GM19328 (cell line): ENCODE measurements around the gene SCLT1.

ENCODE experiments used
- ATAC-seq: cut with Tn5 transposase; IDR thresholded peaks from one replicate; pipeline ENCODE4 v1.9.1; 2021; ENCODE audit warnings: mild to moderate bottlenecking, moderate library complexity; ENCODE audit not compliant: unreplicated experiment

SCLT1 gene

DNA sequence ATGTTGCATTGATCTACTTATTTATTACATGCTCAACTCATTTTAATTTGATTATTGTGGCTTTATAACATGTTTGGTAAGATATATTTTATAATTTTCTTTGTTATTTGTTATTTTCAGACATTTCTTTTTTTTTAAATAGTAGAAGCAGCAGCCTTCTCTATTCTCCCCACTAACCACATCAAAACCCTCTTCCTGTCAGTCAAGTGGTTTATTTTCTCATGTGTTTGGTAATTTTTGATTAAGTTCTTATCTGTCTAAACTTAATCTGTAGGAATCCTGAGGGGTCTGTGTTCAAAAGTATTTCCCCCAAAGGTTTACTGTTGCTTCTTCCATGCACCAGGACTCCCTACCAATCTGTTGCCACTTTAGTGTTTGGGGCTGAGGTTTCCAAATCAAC lies 131.9 kb downstream of the SCLT1 start:
- no peak for ATAC-seq

GRCh38 chr4:128958194-128958593 lies 135.1 kb downstream of the SCLT1 start:
- no peak for ATAC-seq

GRCh38 chr4:128957459-128957858 lies 135.9 kb downstream of the SCLT1 start:
- no peak for ATAC-seq

DNA sequence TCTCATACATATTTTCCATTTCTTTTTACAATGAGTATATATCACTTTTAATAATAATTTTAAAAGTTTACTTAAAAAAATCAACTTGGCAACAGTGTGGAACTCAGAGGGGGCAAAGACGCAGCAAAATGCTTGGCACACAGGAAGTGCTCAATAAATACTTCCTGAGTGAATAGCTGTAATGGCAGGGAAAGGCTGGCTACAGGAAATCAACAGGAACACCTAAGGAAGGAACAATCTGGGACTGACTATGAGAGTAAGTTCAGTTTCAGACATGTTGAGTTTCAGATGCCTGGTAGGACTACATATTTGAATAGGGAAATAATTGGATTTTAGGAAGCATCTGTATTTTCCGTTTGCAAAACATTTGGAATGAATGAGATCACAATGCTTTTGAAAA lies 137.6 kb downstream of the SCLT1 start:
- no peak for ATAC-seq

GRCh38 chr4:128954941-128955340 lies 138.4 kb downstream of the SCLT1 start:
- no peak for ATAC-seq

DNA sequence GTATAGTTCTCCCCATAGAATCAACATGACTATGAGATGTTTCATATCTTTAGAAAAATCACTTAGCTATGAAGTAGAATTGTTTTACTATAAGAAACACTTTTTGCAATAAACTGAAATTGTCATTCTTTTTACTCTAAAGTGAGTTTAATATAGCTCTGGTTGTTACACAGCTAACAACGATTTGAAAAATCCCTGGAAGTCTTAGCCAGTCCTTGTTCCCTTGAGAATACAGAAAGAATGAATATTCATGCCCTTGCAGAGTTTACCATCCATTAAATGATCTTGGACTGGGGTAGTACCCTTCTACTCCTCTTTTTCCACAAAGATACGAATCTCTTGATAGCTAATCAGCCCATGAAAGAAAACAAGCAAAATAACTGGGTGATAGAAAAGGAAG lies 142.0 kb downstream of the SCLT1 start:
- no peak for ATAC-seq

- no peak for ATAC-seq
Measured at GRCh38 chr4:128950796-128951195, 142.5 kb downstream of the SCLT1 start.

DNA sequence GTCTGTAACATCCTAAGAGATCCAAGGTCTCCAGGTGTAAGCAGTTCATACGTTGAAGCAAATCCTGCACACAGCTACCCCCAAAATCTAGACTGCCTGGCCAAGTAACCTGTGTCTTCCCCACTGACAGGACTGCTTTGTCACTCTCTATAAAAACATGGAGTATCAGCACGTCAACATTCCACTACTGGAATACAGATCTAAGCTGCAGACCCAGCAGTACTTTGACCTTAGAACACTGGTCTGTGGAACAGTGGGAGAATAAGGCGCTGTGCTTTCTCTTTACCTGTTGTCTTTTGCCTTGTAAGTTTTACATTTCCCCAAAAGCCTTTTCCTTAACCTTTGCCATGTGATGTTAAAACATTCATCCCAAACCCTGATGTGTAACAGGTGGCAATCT lies 146.4 kb downstream of the SCLT1 start:
- no peak for ATAC-seq

- no peak for ATAC-seq
Measured at GRCh38 chr4:128942607-128943006, 150.7 kb downstream of the SCLT1 start.

GRCh38 chr4:128940971-128941370 lies 152.4 kb downstream of the SCLT1 start:
- ATAC-seq = no peak

GRCh38 chr4:128930051-128930450 lies 163.3 kb downstream of the SCLT1 start:
- ATAC-seq = no peak

GRCh38 chr4:128924951-128925350 lies 168.4 kb downstream of the SCLT1 start:
- ATAC-seq = no peak

DNA sequence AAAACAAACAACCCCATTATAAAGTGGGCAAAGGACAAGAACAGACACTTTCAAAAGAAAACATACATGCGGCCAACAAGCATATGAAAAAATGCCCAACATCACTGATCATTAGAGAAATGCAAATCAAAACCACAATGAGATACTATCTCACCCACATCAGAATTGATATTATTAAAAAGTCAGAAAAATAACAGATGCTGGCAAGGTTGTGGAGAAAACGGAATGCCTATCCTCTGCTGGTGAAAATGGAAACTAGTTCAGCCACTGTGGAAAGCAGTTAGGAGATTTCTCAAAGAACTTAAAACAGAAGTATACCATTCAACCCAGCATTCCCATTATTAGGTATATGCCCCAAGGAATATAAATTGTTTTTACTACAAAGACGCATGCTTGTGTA lies 171.4 kb downstream of the SCLT1 start:
- ATAC-seq = no peak

GRCh38 chr4:128917781-128918180 lies 175.6 kb downstream of the SCLT1 start:
- ATAC-seq = peak; percentile 70

- ATAC-seq = peak; percentile 77
Measured at GRCh38 chr4:128916832-128917231, 176.5 kb downstream of the SCLT1 start.

DNA sequence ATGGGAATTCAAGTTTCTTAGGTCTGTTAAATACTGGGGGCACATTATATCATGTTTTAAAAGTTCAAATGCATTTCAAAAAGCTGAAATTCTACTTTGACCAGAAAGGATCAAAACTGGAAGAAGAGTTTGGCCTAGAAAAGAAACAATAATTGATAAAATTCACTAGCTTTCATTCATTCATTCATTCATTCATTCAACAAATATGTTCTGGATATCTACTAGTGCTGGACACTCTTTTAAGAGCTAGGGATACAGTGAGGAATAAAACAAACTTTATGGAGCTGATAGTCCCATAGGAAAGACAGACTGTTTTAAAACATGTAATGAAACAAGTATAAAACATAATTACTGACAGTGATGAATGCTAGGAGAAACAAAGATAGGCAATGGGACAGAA lies 177.8 kb downstream of the SCLT1 start:
- ATAC-seq = no peak

DNA sequence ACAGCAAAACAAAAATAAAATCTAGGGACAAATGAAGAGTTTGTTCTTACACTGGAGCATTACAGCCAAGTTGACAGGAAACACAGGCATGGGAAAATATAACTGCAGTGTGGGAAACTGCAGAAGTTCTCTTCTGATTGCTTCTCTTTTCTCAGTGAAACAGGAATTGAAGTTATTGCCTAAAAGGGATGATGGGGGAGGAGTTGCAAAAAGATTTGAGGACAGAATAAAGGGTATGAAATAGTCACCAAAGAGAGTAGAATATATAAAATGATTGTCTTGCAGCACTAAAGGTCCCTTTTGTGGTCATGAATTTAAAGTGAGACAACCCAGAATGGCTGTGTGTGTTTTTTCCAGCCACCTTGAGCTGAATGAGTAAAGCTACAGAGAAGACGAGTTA lies 180.1 kb downstream of the SCLT1 start:
- no peak for ATAC-seq

GRCh38 chr4:128908735-128909134 lies 184.6 kb downstream of the SCLT1 start:
- ATAC-seq = no peak

DNA sequence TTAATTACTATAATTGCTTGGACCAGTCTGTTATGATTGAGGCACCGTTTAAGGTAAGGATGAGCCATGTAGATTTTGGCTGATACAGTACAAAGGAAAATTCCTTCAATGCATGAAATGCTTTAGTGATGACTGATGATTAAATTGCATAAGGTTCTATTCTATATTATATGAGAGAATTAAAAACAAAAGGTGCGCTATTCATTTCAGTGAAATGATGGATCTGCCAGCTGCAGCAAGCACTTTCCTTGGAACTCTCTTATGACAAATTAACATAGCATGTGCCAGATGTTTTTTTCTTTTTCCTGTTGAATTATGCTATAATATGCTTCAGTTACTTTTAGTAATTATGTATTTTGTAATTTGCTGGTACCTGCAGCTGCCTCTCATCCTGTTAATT lies 185.4 kb downstream of the SCLT1 start:
- no peak for ATAC-seq

DNA sequence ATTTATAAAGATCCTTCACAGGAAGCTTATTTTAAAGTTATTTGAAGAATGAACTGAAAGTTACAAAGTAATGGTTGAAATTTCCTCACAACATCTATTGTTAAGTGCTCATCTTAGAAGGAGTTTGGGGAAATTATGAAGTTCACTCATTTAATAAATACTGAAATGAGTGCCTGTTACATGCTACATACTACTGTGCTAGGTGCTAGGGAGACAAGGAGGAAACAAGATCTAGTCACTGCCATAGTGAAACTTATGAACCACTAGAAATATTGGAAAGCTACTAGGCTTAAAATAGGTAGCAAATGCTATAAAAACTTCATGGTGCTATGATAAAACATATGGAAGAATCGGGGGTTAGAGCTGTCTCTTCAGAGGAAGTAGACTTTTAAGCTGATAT lies 186.8 kb downstream of the SCLT1 start:
- no peak for ATAC-seq

GRCh38 chr4:128904821-128905220 lies 188.5 kb downstream of the SCLT1 start:
- no peak for ATAC-seq

DNA sequence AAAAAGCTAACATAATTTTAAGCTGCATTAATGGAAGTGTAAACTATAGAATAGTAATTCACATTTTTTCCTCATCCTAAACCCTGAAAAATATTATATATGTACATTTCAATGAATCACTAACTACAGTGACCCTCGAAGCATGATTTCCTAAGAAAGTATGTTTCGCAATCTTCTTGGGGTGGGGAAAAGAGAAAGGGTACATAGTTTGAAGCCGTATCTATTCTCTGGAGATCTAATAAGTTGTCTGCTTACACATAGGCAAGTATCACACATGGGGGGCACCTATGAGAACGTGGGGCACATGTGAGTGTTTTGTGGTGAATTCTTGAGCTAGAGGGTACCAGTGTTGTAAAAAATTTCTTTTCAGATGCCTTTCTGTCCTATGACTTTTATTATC lies 212.7 kb downstream of the SCLT1 start:
- ATAC-seq = no peak

DNA sequence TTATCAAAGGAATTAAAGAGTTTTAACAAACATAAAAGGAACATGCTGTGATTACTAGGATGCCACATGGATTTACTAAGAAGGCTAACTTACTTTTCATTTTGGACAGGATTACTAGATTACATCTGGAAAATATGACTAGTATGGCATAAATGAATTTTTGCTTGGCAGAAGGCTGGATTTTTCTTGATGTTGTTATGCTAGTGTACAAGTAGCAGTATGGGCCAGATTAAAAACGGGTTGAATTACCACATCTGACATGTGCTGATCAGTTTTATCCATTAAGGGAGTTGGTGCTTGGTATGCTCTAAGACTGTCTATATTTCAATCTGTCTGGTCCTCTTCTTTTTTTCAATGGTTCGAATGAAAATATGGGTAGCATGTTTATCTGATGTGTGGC lies 213.4 kb downstream of the SCLT1 start:
- ATAC-seq = no peak

DNA sequence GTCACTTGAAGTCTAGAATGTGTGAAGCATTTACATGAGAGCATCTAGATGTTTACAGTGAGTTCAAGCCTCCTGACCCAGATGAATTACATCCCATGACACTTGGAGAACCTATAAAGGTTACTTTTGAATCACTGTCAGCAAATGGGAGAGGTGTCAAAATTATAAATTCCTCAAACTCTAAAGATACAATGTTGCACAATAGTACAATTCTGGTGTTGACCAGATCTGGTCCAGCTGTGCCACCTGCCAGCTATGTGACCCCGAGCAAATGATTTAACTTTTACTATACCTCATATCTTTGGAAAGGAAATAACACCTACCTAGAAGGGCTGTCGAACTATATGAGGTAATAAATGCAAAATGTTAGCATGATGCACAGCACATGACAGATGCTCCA lies 214.1 kb downstream of the SCLT1 start:
- ATAC-seq = no peak
